GM18870 (cell line): Measurements from ENCODE around the gene CDCP2.
"Not testable (repeated sequence)": the region's sequence is repeated elsewhere in the genome, so short reads cannot be mapped to it uniquely, and the experiment has no call there.

Experiments used
- ATAC-seq: cut with Tn5 transposase; IDR thresholded peaks from one replicate; pipeline ENCODE4 v1.9.1; 2021; ENCODE audit warnings: moderate library complexity; ENCODE audit not compliant: unreplicated experiment

The CDCP2 gene

DNA sequence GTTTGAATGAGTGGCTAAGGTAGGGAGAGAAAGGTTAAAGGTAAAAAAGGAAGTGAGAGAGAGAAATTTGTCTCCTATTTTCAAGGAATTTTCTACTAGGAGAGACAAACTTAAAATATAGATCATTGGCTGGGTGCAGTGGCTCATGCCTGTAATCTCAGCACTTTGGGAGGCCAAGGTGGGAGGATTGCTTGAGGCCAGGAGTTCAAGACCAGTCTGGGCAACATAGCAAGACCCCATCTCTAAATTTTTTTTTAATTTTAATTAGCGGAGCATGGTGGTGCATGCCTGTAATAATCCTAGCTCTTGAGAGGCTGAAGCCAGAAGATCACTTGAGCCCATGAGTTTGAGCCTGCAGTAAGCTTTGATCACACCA lies 58.1 kb downstream of the CDCP2 start:
- not testable (repeated sequence) for ATAC-seq

GRCh38 chr1:54094001-54094729 lies 58.6 kb downstream of the CDCP2 start:
- no peak for ATAC-seq

DNA sequence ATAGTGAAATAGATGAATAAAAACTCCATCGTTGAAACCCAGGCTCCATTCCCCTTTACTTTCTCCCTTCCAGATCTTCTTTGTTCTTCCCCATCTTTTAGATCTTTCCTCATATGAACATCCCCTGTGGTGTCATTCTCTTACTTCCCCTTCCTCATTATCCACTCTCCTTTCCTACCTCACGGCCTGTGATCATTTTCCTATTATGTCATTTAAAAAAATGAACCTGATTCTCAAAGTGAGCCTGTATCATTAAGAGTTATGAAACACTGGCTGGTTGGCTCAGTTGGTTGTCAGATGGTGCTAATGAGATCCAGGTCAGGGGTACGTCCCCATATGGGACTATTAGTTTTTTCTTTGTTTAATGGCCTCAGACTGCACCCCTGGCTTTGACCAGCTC lies 61.1 kb downstream of the CDCP2 start:
- no peak for ATAC-seq

- ATAC-seq: no peak
These were observed 64.4 kb downstream of the CDCP2 start for GRCh38 chr1:54088385-54088784.

DNA sequence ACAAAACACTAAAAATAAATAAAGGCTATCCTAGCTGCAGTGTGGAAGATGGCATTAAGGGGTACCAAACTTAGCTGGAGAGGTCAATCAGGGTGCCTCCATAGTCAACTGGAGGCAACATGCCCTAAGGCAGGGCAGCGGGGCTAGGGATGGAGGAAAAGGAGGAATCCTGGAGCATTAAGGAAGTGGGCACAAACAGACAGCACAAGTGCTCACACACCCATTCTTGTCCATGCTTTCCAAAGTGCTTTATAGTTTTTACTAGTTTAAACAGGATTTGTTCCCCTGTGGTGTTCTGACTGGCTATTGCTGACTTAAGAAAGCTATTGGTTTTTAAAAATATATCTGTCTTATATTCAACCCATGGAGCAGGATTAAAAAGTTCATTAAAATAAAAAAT lies 66.0 kb downstream of the CDCP2 start:
- ATAC-seq: no peak

DNA sequence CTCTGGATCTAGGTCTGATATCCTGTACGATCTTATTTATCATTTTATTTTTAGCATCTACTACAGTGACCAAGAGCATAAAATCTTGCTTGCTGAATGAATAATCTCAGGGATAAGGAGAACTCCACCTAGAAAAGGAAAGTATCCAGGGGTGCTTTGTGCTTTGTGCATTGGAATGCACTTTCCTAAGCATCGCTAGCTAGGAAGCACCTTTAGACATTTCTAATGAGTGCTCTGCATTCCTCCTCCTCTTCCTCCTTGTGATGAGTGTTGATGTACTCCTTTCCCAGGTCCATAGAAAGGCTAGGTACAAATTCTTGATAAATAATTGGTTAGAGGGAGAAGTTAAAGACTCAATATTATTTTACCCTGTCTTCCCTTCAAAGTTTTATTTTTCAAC lies 68.0 kb downstream of the CDCP2 start:
- ATAC-seq: no peak
